Activated T-helper 1 cell treated with anti-CD3 and anti-CD28 coated beads, Interleukin-12 subunit alpha, Interleukin-12 subunit beta, Interleukin-2, Interleukin-4 antibody, amounts not matched to agents 30 ng/mL and 10 ng/mL and 1 ng/mL, durations not matched to agents 14 hours and 24 hours and 36 hours (primary cell): ENCODE data around the gene PC. TPM values are rescaled to one million over a fixed set of nuclear protein-coding genes. Genes with fewer than 3 reads are reported as not detected.

ENCODE experiments used
- DNase-seq: peaks from one replicate; pipeline ENCODE4 v3.0.0; 2021; ENCODE audit warnings: low spot score
- H3K27ac Mint-ChIP-seq: one replicate; pipeline ENCODE4 v1.8.0; 2021; ENCODE audit warnings: mild to moderate bottlenecking, mixed read lengths
- H3K27me3 Mint-ChIP-seq: one replicate; pipeline ENCODE4 v1.8.0; 2022; ENCODE audit warnings: mild to moderate bottlenecking, moderate library complexity, mixed read lengths; ENCODE audit not compliant: insufficient read depth
- H3K36me3 Mint-ChIP-seq: one replicate; pipeline ENCODE4 v1.8.0; 2021; ENCODE audit warnings: low read depth, mixed read lengths
- H3K4me1 Mint-ChIP-seq: one replicate; pipeline ENCODE4 v1.8.0; 2021; ENCODE audit warnings: low read depth, mixed read lengths
- H3K4me3 Mint-ChIP-seq: one replicate; pipeline ENCODE4 v1.8.0; 2021; ENCODE audit warnings: mild to moderate bottlenecking, moderate library complexity, mixed read lengths
- H3K9me3 Mint-ChIP-seq: one replicate; pipeline ENCODE4 v1.8.0; 2021; ENCODE audit warnings: mixed read lengths
- intact Hi-C: fragments of 100-400 bp; cut with micrococcal nuclease; formaldehyde crosslinking; loops from one replicate; pipeline ENCODE4 v1.15.1; 2024
- total RNA-seq: library from RNA; stranded (reverse); gene quantifications from 2 replicates; pipeline ENCODE4 v1.2.3, GENCODE V29; 2022

PC gene
- total RNA-seq, 1 donor from 2014 or later, result 15.9 TPM

DNA sequence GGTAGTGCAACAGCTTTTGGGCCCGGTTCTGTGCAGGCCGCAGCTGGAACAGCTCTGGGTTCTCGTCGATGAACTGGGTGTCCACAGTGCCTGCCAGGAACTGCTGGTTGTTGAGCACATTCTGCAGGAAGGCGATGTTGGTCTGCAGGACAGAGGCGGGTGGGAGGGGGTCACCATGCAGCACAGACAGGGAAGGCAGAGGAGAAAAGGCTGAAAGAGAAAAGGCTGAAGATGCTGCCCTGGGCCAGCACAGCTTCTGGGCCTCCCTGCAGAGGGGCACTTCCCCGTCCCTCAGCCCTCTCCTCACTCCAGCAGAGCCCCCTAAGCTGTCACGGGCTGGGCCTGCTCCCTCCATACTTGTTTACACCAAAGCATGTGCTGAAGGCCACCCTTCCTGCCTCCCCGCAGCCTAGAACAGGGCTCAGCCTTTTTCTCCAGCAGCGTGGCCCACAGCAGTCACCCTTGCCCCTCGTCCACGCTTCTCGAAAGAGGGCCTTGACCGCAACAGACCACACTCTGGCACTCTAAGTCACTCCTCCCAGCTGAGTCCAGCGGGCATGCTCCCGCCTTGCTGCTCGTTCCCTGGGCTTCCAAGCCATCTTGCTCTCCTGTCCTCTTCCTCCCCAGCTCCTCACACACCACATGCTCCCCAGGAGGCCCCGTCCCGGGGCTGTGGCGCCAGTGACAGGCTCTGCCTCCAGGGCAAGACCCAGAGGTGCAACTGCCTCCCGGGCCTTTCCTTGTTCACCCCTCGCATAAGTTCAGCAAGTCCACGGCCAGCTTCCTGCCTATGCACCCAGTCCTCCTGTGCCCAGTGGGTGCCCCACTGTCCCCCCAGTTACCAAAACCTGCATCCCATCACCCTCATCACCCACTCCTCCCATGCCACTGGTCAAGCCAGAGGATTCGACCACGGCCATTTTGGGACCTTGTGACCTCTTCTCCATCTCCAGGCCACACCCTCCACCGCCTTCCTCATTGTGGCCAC lies 104.6 kb downstream of the PC start:
- intact Hi-C loops, result no loop called here
- DNase-seq, result no peak
- H3K27ac Mint-ChIP-seq, result no peak overlapping the region
- no peaks in the 10 kb centered on the region for H3K9me3 Mint-ChIP-seq
- peaks cover 14% of the 10 kb centered on the region for H3K4me1 Mint-ChIP-seq
- no peaks in the 10 kb centered on the region for H3K36me3 Mint-ChIP-seq
- H3K4me3 Mint-ChIP-seq, result no peak overlapping the region
- H3K27me3 Mint-ChIP-seq, result no peaks in the 10 kb centered on the region

DNA sequence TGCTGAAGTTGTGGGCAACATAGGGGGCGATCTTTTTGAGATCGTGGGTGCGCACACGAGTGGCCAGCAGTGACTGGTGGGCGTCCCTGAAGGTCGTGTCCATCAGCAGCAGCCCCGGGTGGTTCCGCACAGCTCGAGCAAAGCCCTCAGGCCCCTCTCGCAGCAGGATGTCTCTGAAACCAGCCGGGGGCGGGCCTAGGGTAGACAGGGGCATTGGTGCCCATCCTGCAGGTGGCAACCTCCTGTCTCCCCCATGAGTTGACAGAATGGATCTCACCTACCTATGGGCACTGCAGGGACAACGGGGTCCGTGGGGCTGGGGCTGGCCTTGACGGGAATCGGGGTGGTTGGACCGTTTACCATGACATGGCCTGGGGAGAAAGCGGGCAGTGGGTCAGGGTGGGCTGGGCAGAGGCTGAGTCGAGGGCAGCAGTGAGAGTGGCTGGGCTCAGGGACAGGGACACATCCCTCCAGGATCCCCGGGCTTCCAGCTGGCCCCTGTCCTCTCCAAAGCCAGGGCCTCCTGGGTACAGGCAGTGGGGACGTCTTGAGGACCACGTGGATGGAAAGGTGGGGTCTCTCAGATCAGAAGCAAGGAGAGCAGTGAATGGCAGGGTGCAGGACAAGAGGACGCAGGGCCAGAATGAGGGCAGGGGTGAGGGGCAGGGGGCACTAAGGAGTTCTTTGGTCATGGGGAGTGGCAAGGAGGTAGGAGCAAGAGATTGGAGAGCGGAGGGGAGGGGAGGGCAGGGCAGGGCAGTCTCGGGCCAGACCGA lies 105.5 kb downstream of the PC start:
- peak overlapping the region; percentile 91 for H3K27ac Mint-ChIP-seq
- intact Hi-C loops, result no loop called here
- no peaks in the 10 kb centered on the region for H3K36me3 Mint-ChIP-seq
- no peak for DNase-seq
- no peaks in the 10 kb centered on the region for H3K27me3 Mint-ChIP-seq
- H3K4me1 Mint-ChIP-seq, result peaks cover 14% of the 10 kb centered on the region
- no peak overlapping the region for H3K4me3 Mint-ChIP-seq
- no peaks in the 10 kb centered on the region for H3K9me3 Mint-ChIP-seq

DNA sequence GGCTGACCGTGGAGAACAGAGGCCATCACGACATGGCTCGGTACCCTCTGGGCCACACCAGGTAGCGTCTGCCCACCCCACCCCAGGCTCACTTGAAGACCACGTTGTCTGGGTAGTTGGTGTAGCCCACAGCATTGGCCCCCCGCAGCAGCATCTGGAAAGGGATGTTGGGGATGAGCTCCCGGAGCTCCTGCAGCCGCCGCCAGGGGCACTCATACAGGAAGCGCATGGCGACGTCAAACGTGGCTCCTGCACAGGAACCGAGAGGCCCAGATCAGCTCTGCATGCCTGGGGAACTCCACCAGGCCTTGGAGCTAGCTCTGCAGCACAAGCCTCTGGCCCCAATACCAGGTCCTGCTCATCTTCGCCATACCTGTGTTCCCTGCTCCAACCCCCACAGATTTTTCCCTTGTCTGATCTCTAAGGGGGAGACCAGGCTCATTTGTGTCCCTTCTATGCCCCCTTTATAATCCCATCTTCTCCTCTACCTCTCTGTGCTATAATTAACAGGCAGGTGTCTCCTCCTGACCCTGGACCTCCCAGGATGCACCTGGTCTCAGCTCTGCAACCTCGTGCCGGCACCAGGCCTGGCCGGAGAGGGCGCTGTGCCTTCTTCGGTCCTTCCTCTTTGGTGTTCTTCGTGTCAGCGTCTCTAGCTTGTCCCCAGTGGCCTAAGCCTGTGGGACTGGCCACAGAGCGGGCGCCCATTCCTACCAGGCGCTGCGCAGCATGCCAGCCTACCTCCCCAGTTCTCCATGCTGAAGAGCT lies 106.3 kb downstream of the PC start:
- Mint-ChIP-seq H3K4me1 (peaks cover 14% of the 10 kb centered on the region), H3K4me3 (no peak overlapping the region), H3K9me3 (no peaks in the 10 kb centered on the region), H3K27ac (peak overlapping the region; percentile 91), H3K27me3 (no peaks in the 10 kb centered on the region), H3K36me3 (no peaks in the 10 kb centered on the region)
- intact Hi-C loops, result no loop called here
- peak; percentile 24 for DNase-seq

DNA sequence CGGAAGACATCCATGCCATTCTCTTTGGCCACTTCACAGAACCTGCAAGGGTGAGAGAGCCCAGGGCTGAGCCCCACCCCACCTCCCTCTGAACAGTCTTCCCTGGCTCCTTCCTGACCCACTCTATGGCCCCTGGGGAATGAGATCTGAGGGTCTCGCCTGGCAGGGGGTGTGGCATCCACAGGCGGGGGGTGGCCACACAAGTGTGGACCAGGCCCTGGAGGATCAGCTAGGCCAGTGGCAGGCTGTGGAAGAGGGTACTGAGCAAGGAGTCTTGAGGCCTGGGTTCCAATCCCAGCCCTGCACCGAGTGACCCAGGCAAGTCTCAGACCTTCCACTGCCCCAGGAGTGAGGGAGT lies 107.0 kb downstream of the PC start:
- H3K36me3 Mint-ChIP-seq, result peaks cover 2% of the 10 kb centered on the region
- H3K4me1 Mint-ChIP-seq, result peaks cover 14% of the 10 kb centered on the region
- H3K9me3 Mint-ChIP-seq, result no peaks in the 10 kb centered on the region
- H3K27me3 Mint-ChIP-seq, result no peaks in the 10 kb centered on the region
- no peak for DNase-seq
- H3K27ac Mint-ChIP-seq, result peak overlapping the region; percentile 91
- intact Hi-C loops, result no loop called here
- H3K4me3 Mint-ChIP-seq, result no peak overlapping the region

DNA sequence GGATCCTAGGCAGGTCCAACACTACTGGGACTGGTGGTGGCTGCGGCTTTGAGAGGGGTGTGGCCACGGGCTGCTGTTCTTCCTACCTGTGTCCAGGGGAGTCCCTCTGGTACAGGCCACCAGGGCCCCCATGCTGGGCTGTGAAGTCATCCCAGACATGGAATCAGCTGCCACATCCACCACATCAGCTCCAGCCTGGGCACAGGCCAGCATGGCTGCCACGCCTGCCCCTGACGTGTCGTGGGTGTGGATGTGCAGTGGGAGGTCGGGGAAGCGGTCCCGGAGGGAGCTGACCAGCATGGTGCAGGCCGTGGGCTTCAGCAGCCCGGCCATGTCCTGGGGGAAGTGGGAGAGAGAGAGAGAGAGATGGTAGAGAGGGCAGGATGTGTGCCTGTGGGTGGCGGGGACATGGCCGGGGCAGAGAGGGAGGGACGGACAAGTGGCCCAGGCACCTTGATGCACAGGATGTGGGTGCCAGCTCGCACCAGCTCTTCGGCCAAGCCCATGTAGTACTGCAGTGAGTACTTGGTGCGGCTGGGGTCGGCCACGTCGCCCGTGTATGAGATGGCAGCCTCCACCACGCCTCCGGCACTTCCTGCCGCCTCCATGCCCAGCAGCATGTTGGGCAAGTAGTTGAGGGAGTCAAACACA lies 107.5 kb downstream of the PC start:
- intact Hi-C loops, result no loop called here
- Mint-ChIP-seq H3K4me3 (no peak overlapping the region), H3K27me3 (no peaks in the 10 kb centered on the region), H3K4me1 (peaks cover 13% of the 10 kb centered on the region), H3K9me3 (no peaks in the 10 kb centered on the region), H3K27ac (no peak overlapping the region), H3K36me3 (peaks cover 2% of the 10 kb centered on the region)
- no peak for DNase-seq

DNA sequence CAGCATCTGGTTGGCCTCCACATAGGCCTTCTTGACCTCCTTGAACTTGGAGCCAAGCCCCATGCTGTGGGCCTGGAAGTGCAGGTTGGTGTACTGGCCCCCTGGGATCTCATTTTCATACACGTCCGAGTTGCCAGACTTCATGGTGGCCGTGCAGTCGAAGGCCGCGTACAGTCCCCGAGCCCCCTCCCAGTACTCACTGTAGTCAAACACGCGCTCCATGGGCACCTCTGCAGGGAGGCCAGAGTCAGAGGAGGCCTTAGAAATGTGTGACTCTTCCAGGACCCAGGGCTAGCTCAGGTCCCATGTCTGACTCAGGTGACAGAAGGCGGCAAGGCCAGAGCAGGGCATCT lies 108.0 kb downstream of the PC start:
- intact Hi-C loops, result no loop called here
- peaks cover 3% of the 10 kb centered on the region for H3K36me3 Mint-ChIP-seq
- no peak overlapping the region for H3K4me3 Mint-ChIP-seq
- H3K27ac Mint-ChIP-seq, result peak overlapping the region; percentile 12
- no peak for DNase-seq
- H3K9me3 Mint-ChIP-seq, result no peaks in the 10 kb centered on the region
- H3K4me1 Mint-ChIP-seq, result peaks cover 10% of the 10 kb centered on the region
- no peaks in the 10 kb centered on the region for H3K27me3 Mint-ChIP-seq

DNA sequence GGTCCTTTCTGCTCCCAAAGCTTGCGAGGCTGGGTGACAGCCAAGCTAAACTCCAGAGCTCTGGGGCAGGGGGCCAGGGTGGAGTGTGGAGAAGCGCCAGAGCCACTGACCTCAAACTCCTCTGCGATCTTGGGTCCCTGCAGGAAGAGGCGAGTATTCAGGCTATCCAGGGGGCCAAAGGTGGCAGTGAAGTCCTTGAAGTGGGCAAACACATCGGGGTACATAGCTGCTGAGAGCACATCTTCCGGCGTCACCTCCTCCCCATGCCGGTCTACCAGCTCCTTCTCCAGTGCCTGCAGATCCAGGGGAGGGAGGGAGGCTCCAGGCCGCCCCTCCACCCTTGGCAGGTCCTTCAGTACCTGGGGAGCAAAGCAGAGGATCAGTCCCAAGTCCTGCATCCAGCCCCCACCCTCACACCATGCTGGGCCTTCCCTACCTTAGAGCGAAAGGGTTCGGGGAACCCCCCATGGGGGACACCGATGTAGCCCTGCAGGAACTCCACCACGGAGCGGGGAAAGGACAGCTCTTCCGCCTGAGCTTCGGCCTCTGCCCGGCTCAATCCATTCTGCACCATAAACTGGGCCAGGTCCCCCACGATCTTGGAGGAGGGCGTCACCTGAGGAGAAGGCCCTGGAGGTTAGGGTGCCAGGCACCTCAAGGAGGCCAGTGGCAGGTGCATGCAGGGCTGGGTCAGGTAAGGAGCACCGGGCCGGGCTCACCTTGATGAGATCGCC lies 108.5 kb downstream of the PC start:
- intact Hi-C loops, result loop anchor here (10.0 kb wide), 1 partner anchor 385 kb away; no protein-coding TSS in a partner anchor
- Mint-ChIP-seq H3K36me3 (peaks cover 7% of the 10 kb centered on the region), H3K27me3 (no peaks in the 10 kb centered on the region), H3K9me3 (no peaks in the 10 kb centered on the region), H3K4me1 (peaks cover 10% of the 10 kb centered on the region), H3K4me3 (no peak overlapping the region), H3K27ac (no peak overlapping the region)
- DNase-seq, result no peak

DNA sequence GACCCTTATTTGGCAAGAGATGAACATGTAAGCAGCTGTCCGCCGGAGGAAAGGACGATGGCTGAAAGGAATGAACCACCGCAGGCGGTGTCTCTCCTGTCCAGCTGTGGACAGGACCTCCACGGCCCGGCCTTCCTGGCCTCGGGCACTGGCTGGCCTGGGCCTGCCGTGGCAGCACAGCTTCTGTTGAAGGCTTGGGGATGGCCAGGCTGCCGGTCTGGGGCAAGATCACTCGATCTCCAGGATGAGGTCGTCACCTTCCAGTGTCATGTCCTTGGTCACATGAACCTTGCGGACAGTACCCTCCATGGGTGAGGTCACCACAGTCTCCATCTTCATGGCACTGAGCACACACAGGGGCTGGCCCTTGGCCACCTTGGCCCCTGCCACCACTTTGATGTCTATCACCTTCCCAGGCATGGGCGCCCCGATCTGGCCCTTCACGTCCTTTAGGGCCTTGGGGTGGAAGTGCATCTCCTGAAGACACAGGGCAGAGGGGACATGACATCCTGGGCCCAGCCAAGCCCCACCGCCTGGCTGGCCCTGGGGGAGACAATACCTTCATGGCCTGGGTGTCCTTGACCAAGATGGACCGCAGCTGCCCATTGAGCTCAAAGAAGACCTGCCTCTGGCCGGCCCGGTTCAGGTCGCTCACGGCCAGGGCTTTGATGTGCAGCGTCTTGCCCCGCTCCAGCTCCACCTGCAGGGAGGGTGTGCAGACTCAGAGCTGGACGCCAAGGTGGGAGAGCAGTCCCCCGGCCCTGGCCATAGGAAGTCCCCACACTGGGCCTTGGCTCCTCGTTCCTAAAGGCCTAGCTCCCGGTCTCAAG lies 109.3 kb downstream of the PC start:
- peaks cover 16% of the 10 kb centered on the region for H3K4me1 Mint-ChIP-seq
- DNase-seq, result no peak
- H3K27ac Mint-ChIP-seq, result no peak overlapping the region
- peaks cover 10% of the 10 kb centered on the region for H3K36me3 Mint-ChIP-seq
- intact Hi-C loops, result loop anchor here (10.0 kb wide), 1 partner anchor 386 kb away; no protein-coding TSS in a partner anchor
- H3K4me3 Mint-ChIP-seq, result no peak overlapping the region
- no peaks in the 10 kb centered on the region for H3K9me3 Mint-ChIP-seq
- H3K27me3 Mint-ChIP-seq, result no peaks in the 10 kb centered on the region

DNA sequence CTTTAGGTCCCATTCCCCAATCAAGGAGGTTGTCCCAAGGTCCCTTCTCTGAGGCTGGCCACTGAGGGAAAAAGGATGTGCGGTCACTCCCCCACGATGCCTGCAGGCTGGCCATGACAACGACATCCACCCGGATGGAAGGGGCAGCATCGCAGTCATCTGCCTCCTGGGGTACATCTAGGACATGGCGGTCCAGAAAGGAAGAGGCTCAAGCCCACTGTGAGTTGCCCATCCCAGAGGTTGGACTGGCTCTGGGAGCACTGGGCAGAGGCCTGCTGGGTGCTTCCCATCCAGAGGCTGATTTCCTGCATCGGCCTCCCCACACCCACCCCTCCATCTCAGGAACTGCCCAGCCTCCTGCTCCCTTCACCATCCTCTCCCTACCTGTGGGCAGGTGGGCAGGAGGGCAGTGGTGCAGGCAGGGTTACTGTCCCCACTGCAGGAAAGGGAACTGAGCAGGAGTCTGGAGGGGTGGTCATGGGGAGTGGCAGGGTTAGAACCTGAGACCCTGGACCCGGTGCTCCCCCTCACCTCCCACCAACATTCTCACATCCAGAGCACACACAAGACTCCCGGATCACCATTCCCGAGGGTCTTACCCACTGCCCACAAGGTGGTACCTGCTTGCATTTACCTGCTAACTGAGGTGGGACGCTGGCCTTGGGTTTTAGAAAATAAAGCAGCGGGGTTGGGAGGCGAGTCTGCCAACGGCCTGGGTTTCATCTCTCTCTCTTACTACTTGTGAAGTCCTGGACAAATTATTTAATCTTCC lies 110.5 kb downstream of the PC start:
- H3K4me3 Mint-ChIP-seq, result no peak overlapping the region

DNA sequence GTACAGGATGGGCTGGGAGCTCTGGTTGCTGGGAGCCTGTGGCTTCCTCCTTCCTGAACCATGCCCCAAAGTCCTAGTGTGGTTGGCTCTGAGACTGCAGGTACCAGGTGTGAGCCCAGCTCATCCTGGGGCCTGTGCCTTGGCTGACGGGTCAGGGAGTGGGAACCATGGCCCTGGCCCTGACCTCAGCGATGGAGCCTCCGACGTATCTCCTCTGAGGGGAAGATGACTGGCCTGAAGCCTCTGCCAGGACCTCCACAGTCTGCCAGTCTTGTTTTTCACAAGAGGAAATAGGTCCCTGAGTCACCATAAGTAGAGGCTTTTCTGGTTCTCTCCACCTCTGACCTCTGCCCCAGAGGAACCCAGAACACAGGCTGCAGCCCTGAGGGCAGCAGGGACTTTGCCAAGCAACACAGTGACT lies 111.5 kb downstream of the PC start:
- H3K9me3 Mint-ChIP-seq, result no peaks in the 10 kb centered on the region
- H3K27me3 Mint-ChIP-seq, result no peaks in the 10 kb centered on the region
- H3K4me1 Mint-ChIP-seq, result peaks cover 18% of the 10 kb centered on the region
- intact Hi-C loops, result loop anchor here (10.0 kb wide), 1 partner anchor 388 kb away; no protein-coding TSS in a partner anchor
- H3K27ac Mint-ChIP-seq, result no peak overlapping the region
- no peak overlapping the region for H3K4me3 Mint-ChIP-seq
- H3K36me3 Mint-ChIP-seq, result peaks cover 14% of the 10 kb centered on the region
- no peak for DNase-seq

More for the DNA sequence above, 110.5 kb downstream of the PC start:
- peaks cover 10% of the 10 kb centered on the region for H3K36me3 Mint-ChIP-seq
- intact Hi-C loops, result loop anchor here (10.0 kb wide), 1 partner anchor 387 kb away; no protein-coding TSS in a partner anchor
- H3K27me3 Mint-ChIP-seq, result no peaks in the 10 kb centered on the region
- no peak overlapping the region for H3K27ac Mint-ChIP-seq
- no peaks in the 10 kb centered on the region for H3K9me3 Mint-ChIP-seq
- peaks cover 19% of the 10 kb centered on the region for H3K4me1 Mint-ChIP-seq
- no peak for DNase-seq

DNA sequence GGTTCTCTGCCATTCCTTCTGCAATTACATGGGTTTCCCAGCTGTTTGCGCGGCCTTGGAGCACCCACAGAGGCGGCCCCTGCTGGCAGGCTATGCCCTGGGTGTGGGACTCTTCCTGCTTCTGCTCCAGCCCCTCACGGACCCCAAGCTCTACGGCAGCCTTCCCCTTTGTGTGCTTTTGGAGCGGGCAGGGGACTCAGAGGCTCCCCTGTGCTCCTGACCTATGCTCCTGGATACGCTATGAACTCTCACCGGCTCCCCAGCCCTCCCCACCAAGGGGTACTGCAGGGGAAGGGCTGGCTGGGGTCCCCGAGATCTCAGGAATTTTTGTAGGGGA lies 112.3 kb downstream of the PC start:
- H3K36me3 Mint-ChIP-seq, result peaks cover 14% of the 10 kb centered on the region
- H3K4me3 Mint-ChIP-seq, result peak overlapping the region; percentile 37

More for the DNA sequence above, 112.3 kb downstream of the PC start:
- no peak for DNase-seq
- intact Hi-C loops, result loop anchor here (10.0 kb wide), 1 partner anchor 389 kb away; no protein-coding TSS in a partner anchor
- Mint-ChIP-seq H3K27me3 (no peaks in the 10 kb centered on the region), H3K9me3 (no peaks in the 10 kb centered on the region), H3K27ac (no peak overlapping the region), H3K4me1 (peaks cover 22% of the 10 kb centered on the region)
